Activated CD8-positive, alpha-beta T cell treated with anti-CD3 and anti-CD28 coated beads for 36 hours (primary cell): ENCODE measurements around the gene UTRN. TPM values are rescaled to one million over a fixed set of nuclear protein-coding genes. Genes with fewer than 3 reads are reported as not detected.

Experiments used
- ATAC-seq: fragments of 200-7000 bp; cut with Tn5 transposase; one replicate; pipeline ENCODE4 v1.10.0; 2021; ENCODE audit warnings: mild to moderate bottlenecking, moderate library complexity
- CTCF ChIA-PET: fragments of 350-600 bp; sonication (Branson Sonifier 250); formaldehyde crosslinking; loops from one replicate; lab custom pipeline; 2021; ENCODE audit warnings: antibody characterized with exemption; lab: Charles Lee
- POLR2A ChIA-PET: fragments of 350-600 bp; sonication (Branson Sonifier 250); formaldehyde crosslinking; loops from one replicate; lab custom pipeline; 2021; ENCODE audit warnings: antibody characterized with exemption; lab: Charles Lee
- DNase-seq: peaks from one replicate; pipeline ENCODE4 v3.0.0-alpha.2; 2020
- H3K27ac Mint-ChIP-seq: one replicate; pipeline ENCODE4 v1.8.0; 2021; ENCODE audit warnings: mild to moderate bottlenecking, mixed read lengths
- H3K27me3 Mint-ChIP-seq: one replicate; pipeline ENCODE4 v1.8.0; 2021; ENCODE audit warnings: mixed read lengths
- H3K36me3 Mint-ChIP-seq: one replicate; pipeline ENCODE4 v1.8.0; 2021; ENCODE audit warnings: low read depth, mixed read lengths
- H3K4me1 Mint-ChIP-seq: one replicate; pipeline ENCODE4 v1.8.0; 2021; ENCODE audit warnings: low read depth, mixed read lengths
- H3K4me3 Mint-ChIP-seq: one replicate; pipeline ENCODE4 v1.8.0; 2021; ENCODE audit warnings: mild to moderate bottlenecking, moderate library complexity, mixed read lengths
- H3K9me3 Mint-ChIP-seq: one replicate; pipeline ENCODE4 v1.8.0; 2021; ENCODE audit warnings: mixed read lengths
- intact Hi-C: fragments of 100-400 bp; cut with micrococcal nuclease; formaldehyde crosslinking; loops from one replicate; pipeline ENCODE4 v1.10.0; 2022
- total RNA-seq, 2 experiments: library from RNA; stranded (reverse); gene quantifications; one replicate each; pipeline ENCODE4 v1.2.3, GENCODE V29; 2021
- TF ChIP-seq, protein P1 (sequence below): fragments of 200-600 bp; IDR thresholded peaks from one replicate; pipeline ENCODE4 v1.8.0; 2022; ENCODE audit warnings: antibody characterized with exemption, mild to moderate bottlenecking

The UTRN gene
- total RNA-seq, 2 experiments from 2014 or later: 53.9 to 58.5 TPM

GRCh38 chr6:144315981-144316861, 31.1 kb downstream of the UTRN start:
- Mint-ChIP-seq H3K4me1 (peaks cover 8% of the 10 kb centered on the region), H3K9me3 (no peaks in the 10 kb centered on the region), H3K4me3 (no peak overlapping the region), H3K36me3 (no peaks in the 10 kb centered on the region), H3K27ac (no peak overlapping the region), H3K27me3 (no peaks in the 10 kb centered on the region)
- ATAC-seq (no peak), DNase-seq (no peak)
- ChIA-PET CTCF (interaction anchor here (0.8 to 1.1 kb wide), 2 partner anchors 119 to 166 kb away, joined by 3 read pairs; no protein-coding TSS in a partner anchor), POLR2A (no interaction called here)
- intact Hi-C loops: no loop called here
- TF ChIP-seq, protein P1, sequence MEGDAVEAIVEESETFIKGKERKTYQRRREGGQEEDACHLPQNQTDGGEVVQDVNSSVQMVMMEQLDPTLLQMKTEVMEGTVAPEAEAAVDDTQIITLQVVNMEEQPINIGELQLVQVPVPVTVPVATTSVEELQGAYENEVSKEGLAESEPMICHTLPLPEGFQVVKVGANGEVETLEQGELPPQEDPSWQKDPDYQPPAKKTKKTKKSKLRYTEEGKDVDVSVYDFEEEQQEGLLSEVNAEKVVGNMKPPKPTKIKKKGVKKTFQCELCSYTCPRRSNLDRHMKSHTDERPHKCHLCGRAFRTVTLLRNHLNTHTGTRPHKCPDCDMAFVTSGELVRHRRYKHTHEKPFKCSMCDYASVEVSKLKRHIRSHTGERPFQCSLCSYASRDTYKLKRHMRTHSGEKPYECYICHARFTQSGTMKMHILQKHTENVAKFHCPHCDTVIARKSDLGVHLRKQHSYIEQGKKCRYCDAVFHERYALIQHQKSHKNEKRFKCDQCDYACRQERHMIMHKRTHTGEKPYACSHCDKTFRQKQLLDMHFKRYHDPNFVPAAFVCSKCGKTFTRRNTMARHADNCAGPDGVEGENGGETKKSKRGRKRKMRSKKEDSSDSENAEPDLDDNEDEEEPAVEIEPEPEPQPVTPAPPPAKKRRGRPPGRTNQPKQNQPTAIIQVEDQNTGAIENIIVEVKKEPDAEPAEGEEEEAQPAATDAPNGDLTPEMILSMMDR: no peak

DNA sequence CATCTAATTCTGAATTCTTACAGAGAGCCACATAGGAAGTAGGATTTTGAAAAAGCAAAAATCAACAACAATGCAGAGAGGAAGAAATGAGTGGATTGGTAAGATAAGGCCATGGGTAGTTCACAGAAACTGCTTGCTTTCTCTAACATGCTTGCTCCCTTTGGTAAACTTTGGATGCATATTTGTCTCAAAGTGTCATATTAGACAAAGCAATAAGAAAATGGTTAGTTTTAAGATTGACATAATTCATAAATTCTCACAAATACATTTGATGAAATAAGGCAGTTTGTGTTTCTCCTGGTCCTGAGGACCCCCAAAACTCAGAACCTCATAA, 31.7 kb downstream of the UTRN start:
- Mint-ChIP-seq H3K27ac (no peak overlapping the region), H3K4me1 (peaks cover 8% of the 10 kb centered on the region), H3K4me3 (no peak overlapping the region), H3K9me3 (no peaks in the 10 kb centered on the region), H3K36me3 (no peaks in the 10 kb centered on the region), H3K27me3 (no peaks in the 10 kb centered on the region)
- no peak for DNase-seq
- POLR2A ChIA-PET: no interaction called here
- intact Hi-C loops: no loop called here
- ATAC-seq: no peak
- CTCF ChIA-PET: interaction anchor here (1.1 kb wide), 1 partner anchor 118 kb away, joined by 3 read pairs; no protein-coding TSS in a partner anchor
- TF ChIP-seq, protein P1: no peak

DNA sequence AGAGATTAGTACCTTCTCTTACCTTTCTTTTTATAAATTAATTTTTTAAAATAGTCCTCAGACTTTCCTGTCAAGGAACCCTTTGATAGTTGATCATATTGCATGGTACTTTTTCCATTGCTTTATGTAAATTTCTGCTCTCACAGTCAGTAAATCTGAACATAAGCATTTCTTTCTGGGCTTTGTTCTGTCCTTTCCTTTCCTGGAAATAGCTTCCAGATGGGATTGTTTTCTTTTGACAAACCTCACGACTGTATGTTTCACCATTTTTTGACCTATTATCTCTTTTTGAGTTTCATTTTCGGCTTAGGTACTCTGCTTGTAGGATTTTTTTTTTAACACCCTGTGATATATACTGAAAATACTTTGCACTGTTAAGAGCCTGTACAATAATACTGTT, 32.6 kb downstream of the UTRN start:
- Mint-ChIP-seq H3K9me3 (no peaks in the 10 kb centered on the region), H3K27ac (no peak overlapping the region), H3K4me3 (no peak overlapping the region), H3K36me3 (no peaks in the 10 kb centered on the region), H3K4me1 (peaks cover 8% of the 10 kb centered on the region), H3K27me3 (no peaks in the 10 kb centered on the region)
- CTCF ChIA-PET: interaction anchor here (1.1 kb wide), 1 partner anchor 117 kb away, joined by 3 read pairs; no protein-coding TSS in a partner anchor
- POLR2A ChIA-PET: interaction anchor here (0.6 kb wide), 1 partner anchor 735 kb away, joined by 4 read pairs; no protein-coding TSS in a partner anchor
- no peak for ATAC-seq
- TF ChIP-seq, protein P1: no peak
- intact Hi-C loops: no loop called here
- DNase-seq: no peak

- H3K4me3 Mint-ChIP-seq: no peak overlapping the region
- no peaks in the 10 kb centered on the region for H3K36me3 Mint-ChIP-seq
- TF ChIP-seq, protein P1: no peak
- ATAC-seq (no peak), DNase-seq (no peak)
- H3K9me3 Mint-ChIP-seq: no peaks in the 10 kb centered on the region
- CTCF ChIA-PET: no interaction called here
- POLR2A ChIA-PET: no interaction called here
- no peaks in the 10 kb centered on the region for H3K27me3 Mint-ChIP-seq
- H3K4me1 Mint-ChIP-seq: peaks cover 8% of the 10 kb centered on the region
- intact Hi-C loops: no loop called here
- H3K27ac Mint-ChIP-seq: no peak overlapping the region
Observed at GRCh38 chr6:144319211-144319610, 34.1 kb downstream of the UTRN start.

DNA sequence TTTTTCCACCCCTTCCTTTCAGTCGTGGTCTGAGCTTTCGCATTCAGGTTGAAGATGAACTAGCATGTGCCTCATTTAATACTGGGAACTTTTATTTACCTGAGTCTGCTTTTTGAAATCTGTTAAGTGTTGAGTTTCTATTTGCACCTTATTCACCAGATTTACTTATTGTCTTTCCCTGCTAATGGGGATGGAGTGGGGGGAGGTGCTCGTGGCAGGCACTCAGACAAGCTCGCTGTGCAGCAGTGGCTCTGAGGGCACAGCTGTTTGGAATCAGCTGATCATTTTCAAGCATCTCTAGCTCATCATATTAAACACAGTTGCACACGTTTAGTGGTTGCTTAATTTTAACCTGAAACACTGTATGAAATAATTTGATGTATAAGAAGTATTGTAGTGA, 35.6 kb downstream of the UTRN start:
- Mint-ChIP-seq H3K36me3 (no peaks in the 10 kb centered on the region), H3K4me1 (peaks cover 8% of the 10 kb centered on the region), H3K27me3 (no peaks in the 10 kb centered on the region), H3K27ac (no peak overlapping the region), H3K4me3 (no peak overlapping the region), H3K9me3 (no peaks in the 10 kb centered on the region)
- POLR2A ChIA-PET: interaction anchor here (0.6 kb wide), 1 partner anchor 18 kb away, joined by 3 read pairs; no protein-coding TSS in a partner anchor
- TF ChIP-seq, protein P1: no peak
- CTCF ChIA-PET: interaction anchor here (1.4 kb wide), 1 partner anchor 10 kb away, joined by 4 read pairs; no protein-coding TSS in a partner anchor
- intact Hi-C loops: no loop called here
- DNase-seq (no peak), ATAC-seq (peak; percentile 39)
